Brain microvascular endothelial cell (primary cell): Measurements from ENCODE around the gene GPR78.
A peak's percentile ranks its signal among the peaks of the same experiment; 100 is the strongest.

Experiments used
- DNase-seq: peaks from one replicate; pipeline ENCODE4 v3.0.0-alpha.2; 2020
- H3K27ac ChIP-seq: fragments of 250-450 bp; sonication (Bioruptor Pico); 2 replicates; pipeline ENCODE4 v1.5.1; 2020; ENCODE audit warnings: mild to moderate bottlenecking, moderate library complexity
- H3K27me3 ChIP-seq: fragments of 250-450 bp; sonication (Bioruptor Pico); replicated peaks from 2 replicates; pipeline ENCODE4 v1.5.1; 2020; ENCODE audit warnings: mild to moderate bottlenecking
- H3K36me3 ChIP-seq: fragments of 250-450 bp; sonication (Bioruptor Pico); replicated peaks from 2 replicates; pipeline ENCODE4 v1.5.1; 2020; ENCODE audit warnings: mild to moderate bottlenecking
- H3K4me3 ChIP-seq: 2 replicates; pipeline ENCODE4 v1.5.1; 2011; ENCODE audit warnings: low read depth, mild to moderate bottlenecking, control low read depth, low read length, moderate library complexity
- in situ Hi-C: cut with HindIII; loops from 2 replicates; pipeline ENCODE4 v1.10.0; 2017; ENCODE audit warnings: low sequenced_read_pairs, low pct_ligation_motif_present
- TF ChIP-seq, protein P1 (sequence below): IDR thresholded peaks from 2 replicates; pipeline ENCODE4 v1.5.1; 2011; ENCODE audit warnings: low read depth, mild to moderate bottlenecking, moderate library complexity, low read length, control low read depth, inconsistent platforms; ENCODE audit errors: missing control alignments

Gene GPR78

DNA sequence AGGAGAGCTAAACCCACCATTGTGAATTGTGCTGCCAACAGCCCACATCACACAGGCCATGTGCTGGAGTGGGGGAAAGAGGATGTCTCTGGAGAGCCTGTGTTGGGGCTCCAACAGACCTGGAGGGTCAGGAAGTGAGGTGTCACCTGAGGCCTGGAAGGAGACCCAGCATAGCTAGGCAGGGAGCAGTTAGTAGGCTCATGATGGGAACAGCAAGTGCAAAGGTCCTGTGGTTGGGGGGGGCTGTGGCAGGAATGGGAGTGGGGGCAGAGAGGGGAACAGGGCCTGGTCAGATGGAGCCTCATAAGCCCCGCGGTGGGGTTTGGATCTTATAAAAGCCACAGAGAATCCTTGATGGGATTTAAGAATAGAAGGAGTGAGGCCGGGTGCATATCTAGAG is 35.9 kb upstream of the GPR78 start:
- Histone ChIP-seq H3K27ac (peak overlapping the region; percentile 45), H3K4me3 (no peak overlapping the region), H3K27me3 (no peaks in the 10 kb centered on the region), H3K36me3 (no peaks in the 10 kb centered on the region)
- TF ChIP-seq, protein P1, sequence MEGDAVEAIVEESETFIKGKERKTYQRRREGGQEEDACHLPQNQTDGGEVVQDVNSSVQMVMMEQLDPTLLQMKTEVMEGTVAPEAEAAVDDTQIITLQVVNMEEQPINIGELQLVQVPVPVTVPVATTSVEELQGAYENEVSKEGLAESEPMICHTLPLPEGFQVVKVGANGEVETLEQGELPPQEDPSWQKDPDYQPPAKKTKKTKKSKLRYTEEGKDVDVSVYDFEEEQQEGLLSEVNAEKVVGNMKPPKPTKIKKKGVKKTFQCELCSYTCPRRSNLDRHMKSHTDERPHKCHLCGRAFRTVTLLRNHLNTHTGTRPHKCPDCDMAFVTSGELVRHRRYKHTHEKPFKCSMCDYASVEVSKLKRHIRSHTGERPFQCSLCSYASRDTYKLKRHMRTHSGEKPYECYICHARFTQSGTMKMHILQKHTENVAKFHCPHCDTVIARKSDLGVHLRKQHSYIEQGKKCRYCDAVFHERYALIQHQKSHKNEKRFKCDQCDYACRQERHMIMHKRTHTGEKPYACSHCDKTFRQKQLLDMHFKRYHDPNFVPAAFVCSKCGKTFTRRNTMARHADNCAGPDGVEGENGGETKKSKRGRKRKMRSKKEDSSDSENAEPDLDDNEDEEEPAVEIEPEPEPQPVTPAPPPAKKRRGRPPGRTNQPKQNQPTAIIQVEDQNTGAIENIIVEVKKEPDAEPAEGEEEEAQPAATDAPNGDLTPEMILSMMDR: no peak
- DNase-seq: no peak
- in situ Hi-C loops: no loop called here

DNA sequence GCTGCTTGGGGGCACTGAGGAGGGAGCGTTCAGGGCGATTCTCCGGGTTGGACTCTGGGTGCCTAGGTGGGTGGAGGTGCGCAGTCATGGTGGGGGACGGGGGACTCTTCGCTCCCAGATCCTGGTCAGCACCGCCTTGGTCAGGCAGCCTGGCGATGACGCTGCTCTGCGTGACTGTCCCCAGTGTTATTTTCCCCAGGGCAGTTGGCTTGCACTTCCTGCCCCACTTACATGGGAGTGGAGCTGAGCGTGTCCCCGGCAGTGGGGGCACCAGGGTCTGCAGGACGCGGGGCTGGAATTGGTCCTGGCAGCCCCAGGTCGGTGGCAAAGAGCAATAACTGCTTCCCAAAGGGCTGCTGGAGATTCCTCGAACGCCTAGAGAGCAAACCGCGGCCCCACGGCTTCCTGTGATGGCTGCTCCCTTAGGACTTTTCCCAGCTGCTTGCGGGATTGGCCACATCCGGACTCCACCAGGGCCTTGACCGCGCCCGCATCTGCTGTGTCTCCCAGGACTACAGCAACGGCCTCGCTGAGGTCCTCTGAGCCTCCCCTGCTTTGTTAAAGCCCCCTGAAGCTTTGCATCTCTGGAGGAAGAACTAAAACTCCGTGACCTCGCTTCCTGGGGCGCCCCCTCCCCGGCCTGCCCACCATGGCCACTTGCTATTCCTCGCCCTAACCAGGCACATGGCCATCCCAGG is 35.3 kb upstream of the GPR78 start:
- in situ Hi-C loops: no loop called here
- Histone ChIP-seq H3K27me3 (no peaks in the 10 kb centered on the region), H3K4me3 (no peak overlapping the region), H3K27ac (peak overlapping the region; percentile 45), H3K36me3 (no peaks in the 10 kb centered on the region)
- TF ChIP-seq, protein P1: no peak
- peak; percentile 76 for DNase-seq

DNA sequence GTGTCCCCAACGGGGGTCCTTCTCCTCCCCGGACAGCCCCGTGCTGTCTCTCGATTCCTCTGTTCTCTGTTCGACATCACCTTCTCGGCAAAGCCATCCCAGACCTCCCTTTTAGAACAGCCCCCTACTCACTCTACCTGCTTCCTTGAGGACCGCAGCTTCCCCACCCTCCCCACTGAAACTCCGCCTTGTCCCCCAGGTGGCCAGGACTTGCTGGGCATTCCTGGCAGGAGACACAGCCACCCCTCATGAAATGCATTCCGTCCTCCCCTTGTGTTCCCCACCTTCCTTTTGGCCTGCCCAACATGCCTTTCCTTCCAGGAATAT is 34.8 kb upstream of the GPR78 start:
- Histone ChIP-seq H3K27me3 (no peaks in the 10 kb centered on the region), H3K36me3 (no peaks in the 10 kb centered on the region), H3K4me3 (no peak overlapping the region), H3K27ac (no peak overlapping the region)
- in situ Hi-C loops: no loop called here
- TF ChIP-seq, protein P1: no peak
- DNase-seq: no peak

DNA sequence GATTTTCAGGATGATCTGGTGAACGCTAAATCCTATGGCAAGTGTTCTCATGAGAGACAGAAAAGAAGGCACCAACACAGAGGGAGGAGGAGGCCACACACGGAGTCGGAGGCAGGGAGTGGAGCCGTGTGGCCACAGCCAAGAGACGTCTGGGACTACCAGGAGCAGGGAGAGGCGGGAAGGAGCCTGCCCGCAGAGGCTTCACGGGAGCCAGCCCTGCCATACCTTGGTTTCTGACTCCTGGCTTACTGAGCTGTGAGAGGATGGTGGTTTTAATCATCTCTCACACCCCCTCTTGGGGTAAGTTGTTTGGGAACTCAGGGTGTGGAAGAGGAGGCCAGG is 33.5 kb upstream of the GPR78 start:
- no peak for DNase-seq
- H3K27me3 ChIP-seq: no peaks in the 10 kb centered on the region
- H3K27ac ChIP-seq: no peak overlapping the region
- no peaks in the 10 kb centered on the region for H3K36me3 ChIP-seq
- no peak overlapping the region for H3K4me3 ChIP-seq
- TF ChIP-seq, protein P1: no peak
- in situ Hi-C loops: no loop called here

DNA sequence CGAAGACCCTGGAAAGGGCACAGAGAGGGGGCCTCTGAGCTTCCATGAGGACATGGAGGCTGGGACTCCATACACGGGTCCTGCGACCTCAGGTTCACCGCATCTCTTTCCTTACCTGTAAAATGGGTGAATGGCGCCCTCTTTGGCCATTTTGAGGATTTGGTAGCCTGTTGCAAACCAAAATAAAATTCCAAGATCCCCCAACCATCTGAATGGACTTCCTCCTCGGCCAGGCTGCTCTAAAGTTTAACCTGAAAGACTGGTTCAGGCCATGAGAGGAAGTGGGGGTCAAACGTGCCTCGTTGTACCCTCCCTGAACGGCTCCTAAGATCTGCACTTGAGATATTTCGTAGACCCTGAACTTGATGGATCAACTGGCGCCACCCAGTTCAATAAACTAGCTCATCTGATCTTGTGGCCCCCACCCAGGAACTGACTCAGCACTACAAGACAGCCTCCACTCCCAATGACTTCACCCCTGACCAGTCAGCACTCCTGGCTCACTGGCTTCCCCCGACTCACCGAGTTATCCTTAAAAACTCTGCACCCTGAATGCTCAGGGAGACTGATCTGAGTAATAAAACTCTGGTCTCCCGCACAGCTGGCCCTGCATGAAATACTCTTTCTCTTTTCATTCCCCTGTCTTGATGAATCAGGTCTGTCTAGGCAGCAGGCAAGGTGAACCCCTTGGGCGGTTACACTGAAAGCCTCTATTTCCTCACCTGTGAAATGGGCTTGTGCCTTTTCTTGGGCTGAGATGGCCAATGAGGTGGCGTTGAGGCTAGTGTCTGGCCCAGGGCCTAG is 32.9 kb upstream of the GPR78 start:
- TF ChIP-seq, protein P1: no peak
- H3K4me3 ChIP-seq: no peak overlapping the region
- in situ Hi-C loops: no loop called here
- no peaks in the 10 kb centered on the region for H3K27me3 ChIP-seq
- DNase-seq: peak; percentile 71
- no peaks in the 10 kb centered on the region for H3K36me3 ChIP-seq
- peak overlapping the region; percentile 29 for H3K27ac ChIP-seq
